SW480 (cell line): Measurements from ENCODE around the gene IFIT1B.
A peak's percentile ranks its signal among the peaks of the same experiment; 100 is the strongest.
"Not testable (repeated sequence)": the region's sequence is repeated elsewhere in the genome, so short reads cannot be mapped to it uniquely, and the experiment has no call there.

Experiments used
- DNase-seq: peaks from one replicate; pipeline ENCODE4 v3.0.0-alpha.2; 2016; ENCODE audit warnings: low spot score

The IFIT1B gene

GRCh38 chr10:89348975-89349374 lies 28.9 kb upstream of the IFIT1B start:
- no peak for DNase-seq

- not testable (repeated sequence) for DNase-seq
Measured at GRCh38 chr10:89350631-89351315, 27.1 kb upstream of the IFIT1B start.

GRCh38 chr10:89351412-89351779 lies 26.5 kb upstream of the IFIT1B start:
- DNase-seq = peak; percentile 50

- DNase-seq = peak; percentile 94
Measured at GRCh38 chr10:89351780-89352597, 25.9 kb upstream of the IFIT1B start.

- no peak for DNase-seq
Measured at GRCh38 chr10:89352802-89353201, 25.1 kb upstream of the IFIT1B start.

GRCh38 chr10:89355394-89355931 lies 22.4 kb upstream of the IFIT1B start:
- no peak for DNase-seq

GRCh38 chr10:89357096-89357495 lies 20.8 kb upstream of the IFIT1B start:
- no peak for DNase-seq

GRCh38 chr10:89357975-89358374 lies 19.9 kb upstream of the IFIT1B start:
- DNase-seq = no peak

- DNase-seq = peak; percentile 9
Measured at GRCh38 chr10:89360157-89360556, 17.7 kb upstream of the IFIT1B start.

- no peak for DNase-seq
Measured at GRCh38 chr10:89362929-89363328, 14.9 kb upstream of the IFIT1B start.

- no peak for DNase-seq
Measured at GRCh38 chr10:89363729-89364442, 14.0 kb upstream of the IFIT1B start.

GRCh38 chr10:89364531-89364930 lies 13.3 kb upstream of the IFIT1B start:
- no peak for DNase-seq

GRCh38 chr10:89367529-89367928 lies 10.3 kb upstream of the IFIT1B start:
- DNase-seq = no peak

GRCh38 chr10:89368129-89368528 lies 9.7 kb upstream of the IFIT1B start:
- DNase-seq = no peak

GRCh38 chr10:89369156-89370105 lies 8.4 kb upstream of the IFIT1B start:
- DNase-seq = peak; percentile 28

- DNase-seq = no peak
Measured at GRCh38 chr10:89371079-89371478, 6.8 kb upstream of the IFIT1B start.

GRCh38 chr10:89371987-89372386 lies 5.9 kb upstream of the IFIT1B start:
- no peak for DNase-seq

GRCh38 chr10:89373916-89374711 lies 3.7 kb upstream of the IFIT1B start:
- DNase-seq = no peak

- DNase-seq = no peak
Measured at GRCh38 chr10:89374713-89375141, 3.1 kb upstream of the IFIT1B start.

GRCh38 chr10:89379103-89379502 lies 1.2 kb downstream of the IFIT1B start:
- DNase-seq = no peak

- DNase-seq = no peak
Measured at GRCh38 chr10:89382757-89383156, 4.9 kb downstream of the IFIT1B start.
